ENCODE data around the gene HOXB6. TPM values are rescaled to one million over a fixed set of nuclear protein-coding genes. Genes with fewer than 3 reads are reported as not detected.

The HOXB6 gene
- polyA plus RNA-seq, 1 experiment, result not detected

- ChIA-PET CTCF (interaction anchor here (0.6 to 1.9 kb wide), 2 partner anchors 14 to 16 kb away, joined by 3 read pairs; no protein-coding TSS in a partner anchor), POLR2A (no interaction called here)
- no peak overlapping the region for H3K4me3 ChIP-seq (ENCODE audit: low read depth, low read length)
- no peaks in the 10 kb centered on the region for H3K36me3 ChIP-seq (ENCODE audit: control insufficient read depth, insufficient read depth, low read length)
- peaks cover 16% of the 10 kb centered on the region for H3K27me3 ChIP-seq (ENCODE audit: control insufficient read depth, insufficient read depth, low read length)
- DNase-seq (ENCODE audit: low read depth), result no peak
- TF ChIP-seq, protein P1, sequence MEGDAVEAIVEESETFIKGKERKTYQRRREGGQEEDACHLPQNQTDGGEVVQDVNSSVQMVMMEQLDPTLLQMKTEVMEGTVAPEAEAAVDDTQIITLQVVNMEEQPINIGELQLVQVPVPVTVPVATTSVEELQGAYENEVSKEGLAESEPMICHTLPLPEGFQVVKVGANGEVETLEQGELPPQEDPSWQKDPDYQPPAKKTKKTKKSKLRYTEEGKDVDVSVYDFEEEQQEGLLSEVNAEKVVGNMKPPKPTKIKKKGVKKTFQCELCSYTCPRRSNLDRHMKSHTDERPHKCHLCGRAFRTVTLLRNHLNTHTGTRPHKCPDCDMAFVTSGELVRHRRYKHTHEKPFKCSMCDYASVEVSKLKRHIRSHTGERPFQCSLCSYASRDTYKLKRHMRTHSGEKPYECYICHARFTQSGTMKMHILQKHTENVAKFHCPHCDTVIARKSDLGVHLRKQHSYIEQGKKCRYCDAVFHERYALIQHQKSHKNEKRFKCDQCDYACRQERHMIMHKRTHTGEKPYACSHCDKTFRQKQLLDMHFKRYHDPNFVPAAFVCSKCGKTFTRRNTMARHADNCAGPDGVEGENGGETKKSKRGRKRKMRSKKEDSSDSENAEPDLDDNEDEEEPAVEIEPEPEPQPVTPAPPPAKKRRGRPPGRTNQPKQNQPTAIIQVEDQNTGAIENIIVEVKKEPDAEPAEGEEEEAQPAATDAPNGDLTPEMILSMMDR (IDR thresholded peaks at IDR 0.05; ENCODE audit: insufficient read depth, low read depth, low read length), result no peak
These were observed 58.5 kb downstream of the HOXB6 start for GRCh38 chr17:48546137-48546923.

Small RNAs within 50 kb of the gene (small RNA-seq; reads per million reads assigned to genes)
- gene MIR196A1 (ENCODE audit: insufficient read length, low read depth, low replicate concordance), result 1.3 reads per million

Other genes with a start within 250 kb of the HOXB6 start
- gene SKAP1, start 174.8 kb downstream of the HOXB6 start, polyA plus RNA-seq (2011; rRNA removed), result not detected in 2 replicates
- gene HOXB1, start 74.0 kb downstream of the HOXB6 start, polyA plus RNA-seq (2011; rRNA removed), result not detected in 2 replicates
- 1.5 and 1.7 TPM in 2 replicates for gene HOXB2, start 59.9 kb downstream of the HOXB6 start, polyA plus RNA-seq (2011; rRNA removed)
- not detected in 2 replicates for gene HOXB4, start 26.6 kb downstream of the HOXB6 start, polyA plus RNA-seq (2011; rRNA removed)
- not detected in 2 replicates for gene HOXB3, start 14.7 kb downstream of the HOXB6 start, polyA plus RNA-seq (2011; rRNA removed)
- gene HOXB5, start 11.2 kb downstream of the HOXB6 start, polyA plus RNA-seq (2011; rRNA removed), result not detected in 2 replicates
- not detected in 2 replicates for gene HOXB7, start 6.0 kb upstream of the HOXB6 start, polyA plus RNA-seq (2011; rRNA removed)
- not detected in 2 replicates for gene HOXB8, start 10.3 kb upstream of the HOXB6 start, polyA plus RNA-seq (2011; rRNA removed)
- gene HOXB9, start 21.4 kb upstream of the HOXB6 start, polyA plus RNA-seq (2011; rRNA removed), result not detected in 2 replicates
- not detected in 2 replicates for gene PRAC1, start 117.5 kb upstream of the HOXB6 start, polyA plus RNA-seq (2011; rRNA removed)
- 0.63 and 0.98 TPM in 2 replicates for gene PRAC2, start 118.2 kb upstream of the HOXB6 start, polyA plus RNA-seq (2011; rRNA removed)
- 0.70 and 0.81 TPM in 2 replicates for gene HOXB13, start 123.8 kb upstream of the HOXB6 start, polyA plus RNA-seq (2011; rRNA removed)
- 0.02 TPM in 1 of 2 replicates, not detected in the other for gene TTLL6, start 212.2 kb upstream of the HOXB6 start, polyA plus RNA-seq (2011; rRNA removed)
- 108 and 137 TPM in 2 replicates for gene CALCOCO2, start 226.0 kb upstream of the HOXB6 start, polyA plus RNA-seq (2011; rRNA removed)

All from BJ (cell line).